GM06990 (cell line): ENCODE measurements around the gene KCNG2.

Source experiments
- DNase-seq: peaks from one replicate; pipeline ENCODE4 v3.0.0-alpha.2; 2011; ENCODE audit not compliant: insufficient read length; ENCODE audit errors: extremely low read depth
- H3K27me3 ChIP-seq: replicated peaks from 2 replicates; pipeline ENCODE4 v1.6.0; 2011; ENCODE audit warnings: low read length; ENCODE audit not compliant: control insufficient read depth, insufficient read depth
- H3K36me3 ChIP-seq: 2 replicates; pipeline ENCODE4 v1.5.1; 2011; ENCODE audit warnings: low read length; ENCODE audit not compliant: control insufficient read depth, insufficient read depth
- H3K4me3 ChIP-seq: replicated peaks from 2 replicates; pipeline ENCODE4 v1.5.1; 2011; ENCODE audit warnings: low read depth, mild to moderate bottlenecking, control low read depth, low read length
- TF ChIP-seq, protein P1 (sequence below): IDR thresholded peaks from 2 replicates; pipeline ENCODE4 v1.5.1; 2011; ENCODE audit warnings: low read length, control low read depth, mild to moderate bottlenecking, inconsistent platforms; ENCODE audit not compliant: insufficient read depth, poor library complexity, severe bottlenecking

Gene KCNG2

DNA sequence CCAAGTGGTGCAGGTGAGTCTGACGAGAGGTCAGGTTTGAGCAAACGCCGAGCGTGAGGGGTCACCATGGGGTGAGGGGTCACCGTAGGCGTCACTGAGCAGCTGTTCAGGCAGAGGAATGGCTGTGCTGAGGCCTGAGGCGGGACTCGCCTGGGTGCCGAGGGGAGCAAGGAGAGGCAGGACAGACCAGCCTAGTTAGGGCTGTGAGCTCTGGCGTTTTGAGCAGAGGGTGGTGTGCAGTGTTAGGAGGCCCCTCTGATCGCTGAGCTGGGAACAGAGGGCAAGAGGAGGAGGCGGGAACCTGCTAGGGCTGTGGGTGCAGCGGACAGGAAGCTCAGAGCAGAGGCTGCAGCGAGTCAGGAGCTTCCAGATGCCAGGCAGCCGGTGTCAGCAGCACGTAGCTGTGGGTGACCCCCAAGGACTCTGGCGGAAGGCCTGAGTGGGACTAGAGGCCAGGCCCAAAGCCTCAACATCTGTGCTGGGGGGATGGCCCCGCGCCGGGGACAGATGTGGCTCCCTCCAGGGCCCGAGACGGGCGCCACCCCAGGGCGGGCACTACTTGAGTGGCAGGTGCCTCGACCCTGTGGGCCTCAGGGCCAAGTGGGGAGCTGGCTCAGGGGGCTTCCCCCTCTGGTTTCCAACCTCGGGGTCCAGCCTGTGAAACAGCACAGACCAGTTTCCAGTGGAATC is 55.7 kb downstream of the KCNG2 start:
- TF ChIP-seq, protein P1, sequence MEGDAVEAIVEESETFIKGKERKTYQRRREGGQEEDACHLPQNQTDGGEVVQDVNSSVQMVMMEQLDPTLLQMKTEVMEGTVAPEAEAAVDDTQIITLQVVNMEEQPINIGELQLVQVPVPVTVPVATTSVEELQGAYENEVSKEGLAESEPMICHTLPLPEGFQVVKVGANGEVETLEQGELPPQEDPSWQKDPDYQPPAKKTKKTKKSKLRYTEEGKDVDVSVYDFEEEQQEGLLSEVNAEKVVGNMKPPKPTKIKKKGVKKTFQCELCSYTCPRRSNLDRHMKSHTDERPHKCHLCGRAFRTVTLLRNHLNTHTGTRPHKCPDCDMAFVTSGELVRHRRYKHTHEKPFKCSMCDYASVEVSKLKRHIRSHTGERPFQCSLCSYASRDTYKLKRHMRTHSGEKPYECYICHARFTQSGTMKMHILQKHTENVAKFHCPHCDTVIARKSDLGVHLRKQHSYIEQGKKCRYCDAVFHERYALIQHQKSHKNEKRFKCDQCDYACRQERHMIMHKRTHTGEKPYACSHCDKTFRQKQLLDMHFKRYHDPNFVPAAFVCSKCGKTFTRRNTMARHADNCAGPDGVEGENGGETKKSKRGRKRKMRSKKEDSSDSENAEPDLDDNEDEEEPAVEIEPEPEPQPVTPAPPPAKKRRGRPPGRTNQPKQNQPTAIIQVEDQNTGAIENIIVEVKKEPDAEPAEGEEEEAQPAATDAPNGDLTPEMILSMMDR = no peak
- Histone ChIP-seq H3K36me3 (no peaks in the 10 kb centered on the region), H3K27me3 (no peaks in the 10 kb centered on the region), H3K4me3 (no peak overlapping the region)
- DNase-seq = no peak

DNA sequence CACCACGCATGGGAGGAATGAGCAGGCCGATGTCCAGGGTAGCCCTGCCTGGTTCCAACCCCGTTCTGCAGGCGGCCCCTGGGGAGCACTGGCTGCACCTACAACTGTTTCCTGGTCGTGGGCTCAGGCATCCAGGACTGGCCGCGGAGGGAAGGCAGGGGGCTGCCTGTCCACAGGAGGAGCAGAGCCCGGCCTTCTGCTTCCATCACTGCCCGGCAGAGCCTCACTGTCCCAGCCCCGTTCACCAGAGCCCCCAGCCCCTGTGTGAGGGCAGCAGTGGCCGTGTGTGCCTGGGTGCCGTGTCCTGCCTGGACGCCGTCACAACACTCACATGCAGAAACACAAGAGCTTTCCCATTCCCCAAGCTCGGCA is 56.2 kb downstream of the KCNG2 start:
- H3K36me3 ChIP-seq = no peaks in the 10 kb centered on the region
- TF ChIP-seq, protein P1 = no peak
- H3K4me3 ChIP-seq = no peak overlapping the region
- DNase-seq = no peak
- no peaks in the 10 kb centered on the region for H3K27me3 ChIP-seq

DNA sequence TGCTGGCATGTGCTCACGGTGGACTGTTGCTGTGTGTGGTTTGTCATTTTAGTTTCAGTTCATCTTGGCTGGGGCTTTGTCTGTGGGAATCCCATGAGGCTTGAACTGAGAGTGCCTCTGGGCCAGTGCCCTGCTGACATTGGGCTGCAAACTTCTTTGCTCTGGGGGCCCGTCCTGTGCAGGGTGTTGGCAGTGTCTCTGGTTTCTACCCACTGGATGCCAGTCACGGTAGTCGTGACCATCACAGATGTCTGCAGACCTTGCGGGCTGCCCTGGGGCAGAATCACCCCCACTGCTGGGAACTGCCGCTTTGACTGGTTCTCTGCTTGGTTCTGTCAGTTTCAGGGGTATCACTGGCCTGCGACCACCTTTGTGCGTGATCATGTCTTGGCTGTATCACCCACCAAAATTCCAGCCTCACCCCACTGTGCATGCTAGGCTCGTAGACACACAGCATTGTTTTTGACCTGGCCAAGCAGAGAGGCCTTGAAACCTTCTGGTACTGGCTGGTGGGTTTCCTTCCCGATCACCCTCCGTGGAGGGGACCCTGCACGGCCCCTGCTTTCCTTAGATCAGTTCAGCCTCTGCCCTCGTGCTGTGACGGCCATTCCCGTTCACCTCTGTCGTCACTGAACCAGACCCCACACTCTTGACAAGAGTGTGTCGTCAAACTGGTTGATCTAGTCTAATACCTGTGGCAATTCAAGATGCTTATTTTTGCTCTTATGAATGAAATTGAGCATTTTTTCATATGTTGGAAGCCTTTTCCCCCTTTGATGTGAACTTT is 57.6 kb downstream of the KCNG2 start:
- Histone ChIP-seq H3K4me3 (no peak overlapping the region), H3K36me3 (no peaks in the 10 kb centered on the region), H3K27me3 (no peaks in the 10 kb centered on the region)
- DNase-seq = no peak
- TF ChIP-seq, protein P1 = no peak

DNA sequence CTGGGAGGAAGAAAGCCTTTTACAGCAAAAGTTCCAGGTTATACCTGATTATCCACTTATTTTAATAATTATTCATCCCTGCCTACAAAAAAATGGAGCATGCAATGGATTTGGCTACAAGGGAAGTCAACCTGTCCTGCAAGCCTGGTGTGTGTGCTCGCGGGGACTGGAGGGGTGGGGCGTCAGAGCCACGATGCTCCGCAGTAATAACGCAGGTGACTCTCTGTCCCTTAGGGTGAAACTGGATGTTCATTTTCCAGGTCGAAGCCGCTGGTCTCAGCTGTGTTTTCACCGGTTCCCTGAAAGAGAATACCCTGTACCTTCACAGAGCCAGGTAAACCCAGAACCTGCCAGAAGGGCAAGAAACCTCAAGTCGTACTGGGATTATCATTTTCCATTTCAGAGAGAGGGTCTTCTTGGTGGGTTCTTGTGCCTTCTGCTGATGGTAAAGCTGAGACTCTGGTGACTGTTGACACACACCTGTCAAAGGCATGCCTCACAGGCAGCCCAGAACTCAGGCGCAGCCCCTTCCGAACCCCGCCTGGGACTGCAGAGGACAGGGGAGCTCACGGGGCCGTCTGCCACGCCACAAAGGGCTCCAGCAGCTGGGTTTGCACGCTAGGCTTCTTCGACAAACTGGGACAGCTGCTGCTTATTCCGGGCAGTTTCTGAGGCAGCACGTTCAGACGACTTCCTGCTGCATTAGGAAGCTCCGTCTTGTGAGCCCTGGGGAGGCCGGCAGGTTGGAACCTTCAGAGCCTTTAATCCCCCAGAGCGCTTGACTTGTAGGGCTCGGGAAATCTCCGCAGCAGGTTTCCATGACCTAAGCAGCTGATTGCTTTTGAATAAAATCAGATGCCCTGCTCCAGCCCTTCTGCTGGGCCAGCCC is 58.6 kb downstream of the KCNG2 start:
- no peaks in the 10 kb centered on the region for H3K36me3 ChIP-seq
- TF ChIP-seq, protein P1 = no peak
- DNase-seq = peak; percentile 32
- H3K4me3 ChIP-seq = no peak overlapping the region
- no peaks in the 10 kb centered on the region for H3K27me3 ChIP-seq

DNA sequence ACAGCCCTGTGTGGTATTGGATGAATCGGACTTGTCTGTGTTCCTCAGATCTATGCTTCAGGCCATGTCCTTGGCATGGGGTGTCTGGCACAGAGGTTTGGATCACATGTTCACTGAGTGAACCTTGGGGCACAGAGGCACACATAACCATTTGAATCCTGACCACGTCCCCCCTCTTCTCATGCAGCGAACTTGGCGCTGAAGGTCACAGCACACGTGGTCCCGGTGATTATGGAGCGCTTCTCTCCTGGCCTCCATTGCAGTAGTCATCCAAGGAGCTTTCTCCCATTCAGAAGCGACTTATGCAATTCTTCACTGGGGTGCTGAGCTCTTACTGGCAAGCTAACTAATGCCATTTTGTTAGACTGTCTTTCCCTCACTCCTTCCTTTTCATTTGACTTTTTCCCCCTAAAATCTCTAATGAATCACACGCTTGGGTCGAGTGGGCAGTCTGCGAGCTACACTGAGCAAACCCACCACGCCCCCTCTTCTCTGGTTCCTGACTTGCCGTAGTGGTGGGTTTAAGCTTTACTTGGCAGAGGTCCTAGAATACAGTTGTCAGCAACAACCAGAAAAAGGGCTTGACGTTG is 59.4 kb downstream of the KCNG2 start:
- TF ChIP-seq, protein P1 = no peak
- no peaks in the 10 kb centered on the region for H3K27me3 ChIP-seq
- no peak overlapping the region for H3K4me3 ChIP-seq
- DNase-seq = no peak
- H3K36me3 ChIP-seq = no peaks in the 10 kb centered on the region
